ENCODE results near the gene TMEM171. TPM values are rescaled to one million over a fixed set of nuclear protein-coding genes. Genes with fewer than 3 reads are reported as not detected.

The TMEM171 gene
- polyA plus RNA-seq, 1 donor (not counting 4 experiments of a cell fraction or from before 2014, with no cell fraction given), result 8.7 TPM

- H3K27ac ChIP-seq (ENCODE audit: control insufficient read depth, insufficient read depth, low read length), result no peak overlapping the region
- H3K4me3 ChIP-seq (ENCODE audit: control insufficient read depth in 2 of 3, extremely low read depth in 1 of 3, insufficient read depth in 2 of 3, low read depth in 1 of 3, low read length in 3 of 3), result no peak overlapping the region
- peaks cover 14% of the 10 kb centered on the region for H3K4me1 ChIP-seq (ENCODE audit: control insufficient read depth, extremely low read depth, insufficient read depth, low read length)
- H3K27me3 ChIP-seq (ENCODE audit: control insufficient read depth, extremely low read depth, insufficient read depth, low read length), result no peaks in the 10 kb centered on the region
- H2AFZ ChIP-seq (ENCODE audit: control insufficient read depth, low read length), result no peak overlapping the region
- H3K36me3 ChIP-seq (ENCODE audit: control insufficient read depth in 2 of 2, extremely low read depth in 1 of 2, insufficient read depth in 2 of 2, low read length in 2 of 2), result no peaks in the 10 kb centered on the region
- no peak for DNase-seq (ENCODE audit: low read depth, low spot score)
- dilution Hi-C loops (cut with MboI; ENCODE audit: extremely low pct_ligation_motif_present, low sequenced_read_pairs), result no loop called here
- no peak for FAIRE-seq
- no peaks in the 10 kb centered on the region for H3K9me1 ChIP-seq (ENCODE audit: control insufficient read depth, extremely low read depth, insufficient read depth, low read length)
- no peaks in the 10 kb centered on the region for H3K9me3 ChIP-seq (ENCODE audit: control insufficient read depth, low read depth, low read length)
- no peaks in the 10 kb centered on the region for H3K79me2 ChIP-seq (ENCODE audit: control insufficient read depth, insufficient read depth, low read length)
- H3K4me2 ChIP-seq (ENCODE audit: control insufficient read depth, extremely low read depth, insufficient read depth, low read depth, low read length), result no peak overlapping the region
- H4K20me1 ChIP-seq (ENCODE audit: control insufficient read depth, extremely low read depth, insufficient read depth, low read length), result no peaks in the 10 kb centered on the region
- TF ChIP-seq EZH2 (IDR thresholded peaks at IDR 0.05; ENCODE audit: low read length), result no peak
- TF ChIP-seq CTCF (optimal IDR thresholded peaks at IDR 0.05 in 1 of 3, IDR thresholded peaks at IDR 0.05 in 1 of 3, conservative IDR thresholded peaks at IDR 0.05 in 1 of 3; ENCODE audit: extremely low read depth in 1 of 3, insufficient read depth in 2 of 3, low read length in 3 of 3), result no peak
- H3K9ac ChIP-seq (ENCODE audit: control insufficient read depth, extremely low read depth, insufficient read depth, low read length), result no peak overlapping the region
These were observed 8.0 kb upstream of the TMEM171 start for GRCh38 chr5:73112359-73112758.

GRCh38 chr5:73114044-73114688 is 6.2 kb upstream of the TMEM171 start:
- Histone ChIP-seq H3K4me1 (ENCODE audit: control insufficient read depth, extremely low read depth, insufficient read depth, low read length) (peaks cover 14% of the 10 kb centered on the region), H2AFZ (ENCODE audit: control insufficient read depth, low read length) (no peak overlapping the region), H3K9me3 (ENCODE audit: control insufficient read depth, low read depth, low read length) (no peaks in the 10 kb centered on the region), H3K4me3 (ENCODE audit: control insufficient read depth in 2 of 3, extremely low read depth in 1 of 3, insufficient read depth in 2 of 3, low read depth in 1 of 3, low read length in 3 of 3) (no peak overlapping the region), H3K9me1 (ENCODE audit: control insufficient read depth, extremely low read depth, insufficient read depth, low read length) (no peaks in the 10 kb centered on the region), H3K4me2 (ENCODE audit: control insufficient read depth, extremely low read depth, insufficient read depth, low read depth, low read length) (no peak overlapping the region), H3K27me3 (ENCODE audit: control insufficient read depth, extremely low read depth, insufficient read depth, low read length) (no peaks in the 10 kb centered on the region), H3K9ac (ENCODE audit: control insufficient read depth, extremely low read depth, insufficient read depth, low read length) (no peak overlapping the region), H3K27ac (ENCODE audit: control insufficient read depth, insufficient read depth, low read length) (no peak overlapping the region), H4K20me1 (ENCODE audit: control insufficient read depth, extremely low read depth, insufficient read depth, low read length) (no peaks in the 10 kb centered on the region), H3K79me2 (ENCODE audit: control insufficient read depth, insufficient read depth, low read length) (no peaks in the 10 kb centered on the region), H3K36me3 (ENCODE audit: control insufficient read depth in 2 of 2, extremely low read depth in 1 of 2, insufficient read depth in 2 of 2, low read length in 2 of 2) (no peaks in the 10 kb centered on the region)
- dilution Hi-C loops (cut with MboI; ENCODE audit: extremely low pct_ligation_motif_present, low sequenced_read_pairs), result no loop called here
- no peak for FAIRE-seq
- TF ChIP-seq CTCF (optimal IDR thresholded peaks at IDR 0.05 in 1 of 3, IDR thresholded peaks at IDR 0.05 in 1 of 3, conservative IDR thresholded peaks at IDR 0.05 in 1 of 3; ENCODE audit: extremely low read depth in 1 of 3, insufficient read depth in 2 of 3, low read length in 3 of 3) (no peak), EZH2 (IDR thresholded peaks at IDR 0.05; ENCODE audit: low read length) (no peak)
- DNase-seq (ENCODE audit: low read depth, low spot score), result no peak

Data from keratinocyte (primary cell).